ENCODE measurements around the gene PIK3CG. TPM values are rescaled to one million over a fixed set of nuclear protein-coding genes. Genes with fewer than 3 reads are reported as not detected.
"Not testable (repeated sequence)": the region's sequence is repeated elsewhere in the genome, so short reads cannot be mapped to it uniquely, and the experiment has no call there.

The PIK3CG gene
- total RNA-seq, 1 donor from 2014 or later = 3.3 TPM

DNA sequence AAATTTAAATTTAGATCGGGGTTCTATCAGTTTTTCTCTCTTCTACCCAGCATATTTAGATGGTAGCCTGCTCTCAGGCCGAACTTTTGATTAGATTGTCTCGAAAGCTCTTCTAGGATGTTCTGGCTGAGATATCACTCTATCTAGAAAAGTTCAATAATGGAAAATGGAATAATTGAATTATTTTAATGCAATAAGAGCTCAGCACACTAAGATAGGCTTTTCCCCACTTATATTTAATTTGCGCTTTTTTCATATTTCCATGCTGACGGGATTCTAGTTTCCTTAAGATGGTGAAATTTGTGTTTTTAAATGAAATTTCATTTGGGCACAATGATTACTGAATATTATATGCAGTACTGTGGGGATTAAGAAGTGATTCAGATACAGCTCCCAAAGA, 73.7 kb downstream of the PIK3CG start:
- DNase-seq = no peak

DNA sequence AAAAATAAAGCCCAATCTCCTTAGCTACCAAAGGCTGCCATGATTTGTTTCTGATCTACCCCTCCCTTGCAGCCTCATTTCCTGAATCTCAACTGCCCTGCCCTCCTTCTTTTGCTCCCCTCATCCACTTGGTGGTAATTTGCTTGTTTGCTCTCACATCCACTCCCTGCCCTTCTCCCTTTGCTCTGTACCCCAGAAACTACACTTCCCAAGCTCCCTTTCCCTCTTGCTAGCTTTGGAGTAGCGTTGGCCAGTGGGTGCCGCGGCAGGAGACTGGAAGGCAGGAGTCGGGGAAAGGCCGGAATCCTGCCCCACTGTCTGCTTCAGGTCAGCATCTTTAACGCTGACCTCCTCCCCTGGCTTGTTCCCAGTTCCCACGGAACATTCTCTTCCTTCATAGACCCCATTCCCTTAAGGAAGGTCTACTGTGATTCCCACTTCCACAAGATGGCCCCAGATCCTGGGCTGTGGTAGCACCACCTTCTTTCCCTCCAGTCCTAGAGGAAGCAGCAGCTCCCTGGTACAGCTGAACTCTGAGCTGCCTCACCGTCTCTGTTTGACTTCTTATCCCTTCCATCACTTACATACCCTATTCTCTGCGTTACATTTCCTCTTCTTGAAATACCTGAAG, 79.1 kb downstream of the PIK3CG start:
- no peak for DNase-seq

DNA sequence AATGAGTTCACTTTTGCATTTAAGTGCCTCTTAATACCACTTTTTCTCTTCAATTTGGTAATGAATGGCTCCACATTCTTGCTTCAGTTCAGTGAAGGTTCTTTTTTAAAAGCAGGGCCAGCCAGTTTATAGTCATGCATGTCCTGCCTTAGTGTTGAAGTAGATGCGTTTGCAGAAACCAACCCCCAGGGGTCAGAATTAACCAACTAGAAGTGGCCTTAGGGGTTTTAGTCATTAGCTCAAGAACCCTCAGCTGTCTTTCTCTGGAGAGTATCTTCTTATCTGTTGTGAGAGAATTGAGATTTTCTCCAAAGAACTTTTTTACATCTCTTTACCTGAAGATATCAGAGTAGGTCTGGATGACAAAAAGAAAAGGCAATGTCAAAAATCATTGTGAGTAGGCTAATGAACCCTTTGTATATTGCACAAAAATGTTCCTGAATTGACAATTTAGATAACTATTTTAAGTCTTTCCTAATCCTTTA, 82.2 kb downstream of the PIK3CG start:
- no peak for DNase-seq

DNA sequence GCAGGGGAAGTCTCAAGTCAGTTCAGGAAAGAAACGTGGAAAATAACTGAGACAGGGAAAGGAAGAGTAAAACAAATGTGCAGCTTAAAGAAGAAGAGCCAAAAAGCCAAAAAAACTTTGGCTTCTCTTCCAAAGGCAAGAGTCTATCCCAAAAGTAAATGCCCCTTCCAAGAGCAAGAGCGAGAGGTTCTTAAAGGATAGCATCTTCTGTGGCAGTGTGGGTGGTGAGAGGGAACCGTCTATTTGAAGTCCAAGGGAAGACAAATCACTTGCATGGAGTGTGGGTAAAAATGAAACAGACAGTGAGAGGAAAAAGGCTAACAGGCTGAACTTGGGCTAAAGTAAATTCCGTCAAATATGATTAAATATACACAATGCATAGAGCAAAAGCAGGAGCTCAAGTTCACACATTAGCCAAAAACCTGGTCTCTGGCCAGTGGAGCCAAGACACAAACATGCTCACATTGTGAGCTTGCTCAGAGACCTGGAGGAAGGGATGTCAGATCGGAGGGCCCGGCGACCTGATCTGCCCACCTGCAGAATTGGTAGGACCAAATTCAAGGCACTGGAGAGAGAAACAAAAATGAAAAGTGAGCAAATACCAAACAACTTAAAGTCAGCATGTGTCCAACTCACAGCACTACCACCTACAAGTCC, 87.0 kb downstream of the PIK3CG start:
- no peak for DNase-seq

DNA sequence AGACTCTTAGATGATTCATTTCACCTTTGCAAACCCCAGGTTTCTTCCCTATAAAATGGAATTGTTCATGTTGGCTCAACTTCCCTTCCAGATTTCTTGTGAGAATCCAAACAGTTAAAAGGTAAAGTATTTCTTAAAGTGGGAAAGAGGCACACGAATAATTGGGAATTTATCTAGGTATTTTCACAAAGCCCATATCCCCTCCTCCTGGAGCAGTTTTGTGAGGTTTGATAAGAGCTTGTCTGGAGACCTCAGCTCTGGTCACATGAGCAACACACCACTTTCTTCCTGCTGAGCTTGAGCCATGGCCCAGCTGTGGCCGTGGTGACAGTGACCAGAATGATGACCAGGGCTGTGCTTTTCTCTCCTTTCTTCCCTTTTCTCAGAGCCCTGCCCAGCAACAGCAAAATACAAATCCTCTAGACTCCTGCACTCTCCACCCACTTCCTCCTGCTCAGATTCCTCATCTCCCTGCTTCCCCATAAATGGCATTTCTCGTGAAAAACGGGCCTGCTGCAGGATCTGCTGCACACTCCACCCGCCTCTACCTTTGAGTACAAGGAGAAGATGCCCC, 87.7 kb downstream of the PIK3CG start:
- no peak for DNase-seq

DNA sequence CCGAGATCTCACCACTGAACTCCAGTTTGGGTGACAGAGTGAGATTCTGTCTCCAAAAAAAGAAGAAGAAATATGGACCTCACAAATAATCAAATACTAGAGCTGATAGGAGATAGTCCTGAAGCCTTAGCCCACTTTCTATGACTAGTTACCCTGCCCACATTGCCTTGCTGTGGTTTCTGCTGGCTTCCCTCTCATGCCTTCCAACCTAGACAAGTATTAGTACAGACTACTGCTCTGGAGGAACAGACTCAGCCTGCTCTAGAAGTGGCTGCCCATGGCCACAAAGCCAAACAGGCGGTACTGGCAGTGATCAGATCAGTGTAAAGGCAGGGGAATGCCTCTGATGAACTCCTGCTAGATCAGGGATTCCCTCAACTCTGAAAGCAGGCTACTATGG, 89.8 kb downstream of the PIK3CG start:
- no peak for DNase-seq

DNA sequence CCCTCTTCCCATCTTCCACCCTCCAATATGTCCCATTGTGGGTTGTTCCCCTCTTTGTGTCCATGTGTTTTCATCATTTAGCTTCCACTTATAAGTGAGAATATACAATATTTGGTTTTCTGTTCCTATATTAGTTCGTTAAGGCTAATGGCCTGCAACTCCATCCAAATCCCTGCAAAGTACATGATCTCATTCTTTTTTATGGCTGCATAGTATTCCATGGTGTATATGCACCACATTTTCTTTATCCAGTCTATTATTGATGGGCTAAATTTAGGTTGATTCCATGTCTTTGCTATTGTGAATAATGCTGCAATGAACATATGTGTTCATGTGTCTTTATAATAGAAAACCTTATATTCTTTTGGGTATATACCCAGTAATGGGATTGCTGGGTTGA, 90.8 kb downstream of the PIK3CG start:
- not testable (repeated sequence) for DNase-seq

Other genes starting within 250 kb of the PIK3CG start
- gene CCDC71L, start 204.1 kb upstream of the PIK3CG start, total RNA-seq = 91.9 TPM
- 227 TPM for gene PRKAR2B, start 179.4 kb downstream of the PIK3CG start, total RNA-seq

Measured in occipital lobe (tissue), 2 donors.